Heart left ventricle (tissue), 13 donors: Measurements from ENCODE around the gene STIM2.

Experiments
- POLR2A ChIP-seq, 2 donors: fragments of 450-650 bp; IDR thresholded peaks; one replicate each; pipeline ENCODE4 v1.6.1; 2017; ENCODE audit warnings: antibody characterized with exemption in 2 of 2, mild to moderate bottlenecking in 2 of 2, moderate library complexity in 2 of 2
- TF ChIP-seq, protein P1 (sequence below), 12 donors: fragments of 200-600 bp; sonication (generic) in 4 of 12; IDR thresholded peaks; one replicate each; pipeline versions ENCODE4 v1.5.0 to v1.8.0; 2018 to 2022; ENCODE audit warnings: antibody characterized with exemption in 12 of 12, mild to moderate bottlenecking in 5 of 12
- donor health status: ischemic (EF 13 %, LVEDD 7.1; RV severe dilation, severe dysfunction).
- donor health status: DM: no; HTN: yes; CAD: no.
- donor health status: DM: no; HTN: no; CAD: no.
- donor health status: ischemic (EF 25% LVEDD 6.9; RV normal size, moderate dysfunction).
- donor health status: ischemic (EF 25% LVEDD 5.7; RV mildly dilated, moderate dysfunction).
- donor health status: ischemic (EF 35%, LVEDD 5.7; RV mildly dilated, moderate dysfunction).
- donor health status: nonischemic (EF 11% LVEDD 7.7; RV severe dilation, severe dysfunction).
- donor health status: DM: yes; HTN: yes; CAD: no.
- donor health status: PGD.
- donor health status: ischemic (EF 29% LVEDD 5.4; RV normal size, mild dysfunction).
- donor health status: nonischemic (EF 23%, LVEDD 6.1; RV moderate dilation, normal function).

DNA sequence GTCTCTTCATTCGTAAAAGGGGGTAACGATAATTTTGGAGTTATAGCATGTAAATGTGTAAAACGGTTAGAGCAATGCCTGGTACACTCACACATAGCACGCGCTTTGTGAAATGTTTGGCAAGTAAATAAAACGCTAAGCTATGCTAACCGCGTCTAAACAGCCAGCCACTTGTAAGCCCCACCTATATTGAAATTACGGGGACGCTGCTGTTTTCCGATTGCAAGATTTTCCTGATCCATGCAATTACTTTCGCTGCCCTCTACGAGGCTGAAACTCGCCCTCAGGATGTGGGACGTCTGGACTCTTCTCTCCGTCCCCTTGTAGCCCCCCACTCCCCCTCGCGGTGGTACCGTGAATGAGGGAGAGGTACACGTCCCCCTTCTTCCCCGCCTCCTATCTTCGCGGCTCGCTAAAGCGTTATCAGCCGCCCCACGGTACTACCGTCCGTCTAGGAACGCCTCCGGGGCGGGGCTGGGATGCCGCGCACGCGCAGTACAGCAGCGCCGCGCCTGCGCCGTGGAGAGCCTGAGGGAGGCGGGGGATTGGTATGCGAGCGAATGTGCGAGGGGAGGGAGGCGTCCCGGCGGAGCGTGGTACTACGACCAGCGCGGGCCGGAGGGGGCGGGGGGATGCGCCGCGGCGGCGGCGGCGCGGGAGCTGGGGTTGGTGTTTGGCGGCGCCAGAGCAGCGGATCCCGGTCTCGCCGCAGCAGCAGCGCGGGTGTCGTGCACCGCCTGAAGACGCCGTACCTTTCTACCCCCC, at the start of gene STIM2:
- TF ChIP-seq, protein P1, sequence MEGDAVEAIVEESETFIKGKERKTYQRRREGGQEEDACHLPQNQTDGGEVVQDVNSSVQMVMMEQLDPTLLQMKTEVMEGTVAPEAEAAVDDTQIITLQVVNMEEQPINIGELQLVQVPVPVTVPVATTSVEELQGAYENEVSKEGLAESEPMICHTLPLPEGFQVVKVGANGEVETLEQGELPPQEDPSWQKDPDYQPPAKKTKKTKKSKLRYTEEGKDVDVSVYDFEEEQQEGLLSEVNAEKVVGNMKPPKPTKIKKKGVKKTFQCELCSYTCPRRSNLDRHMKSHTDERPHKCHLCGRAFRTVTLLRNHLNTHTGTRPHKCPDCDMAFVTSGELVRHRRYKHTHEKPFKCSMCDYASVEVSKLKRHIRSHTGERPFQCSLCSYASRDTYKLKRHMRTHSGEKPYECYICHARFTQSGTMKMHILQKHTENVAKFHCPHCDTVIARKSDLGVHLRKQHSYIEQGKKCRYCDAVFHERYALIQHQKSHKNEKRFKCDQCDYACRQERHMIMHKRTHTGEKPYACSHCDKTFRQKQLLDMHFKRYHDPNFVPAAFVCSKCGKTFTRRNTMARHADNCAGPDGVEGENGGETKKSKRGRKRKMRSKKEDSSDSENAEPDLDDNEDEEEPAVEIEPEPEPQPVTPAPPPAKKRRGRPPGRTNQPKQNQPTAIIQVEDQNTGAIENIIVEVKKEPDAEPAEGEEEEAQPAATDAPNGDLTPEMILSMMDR (IDR thresholded peaks at IDR 0.05), result peak in 10 of 12 donors; percentile 12 to 55 (median 32)
- peak in 1 of 2 donors; percentile 94 for TF ChIP-seq POLR2A (IDR thresholded peaks at IDR 0.05)
